ENCODE results near the gene MAP3K5. TPM values are rescaled to one million over a fixed set of nuclear protein-coding genes. Genes with fewer than 3 reads are reported as not detected.

Gene MAP3K5
- total and polyA plus RNA-seq, 2 of the 8 experiments (the other 6 are each of a cell fraction or from before 2014, with no cell fraction given) = 0.63 to 2.6 TPM

DNA sequence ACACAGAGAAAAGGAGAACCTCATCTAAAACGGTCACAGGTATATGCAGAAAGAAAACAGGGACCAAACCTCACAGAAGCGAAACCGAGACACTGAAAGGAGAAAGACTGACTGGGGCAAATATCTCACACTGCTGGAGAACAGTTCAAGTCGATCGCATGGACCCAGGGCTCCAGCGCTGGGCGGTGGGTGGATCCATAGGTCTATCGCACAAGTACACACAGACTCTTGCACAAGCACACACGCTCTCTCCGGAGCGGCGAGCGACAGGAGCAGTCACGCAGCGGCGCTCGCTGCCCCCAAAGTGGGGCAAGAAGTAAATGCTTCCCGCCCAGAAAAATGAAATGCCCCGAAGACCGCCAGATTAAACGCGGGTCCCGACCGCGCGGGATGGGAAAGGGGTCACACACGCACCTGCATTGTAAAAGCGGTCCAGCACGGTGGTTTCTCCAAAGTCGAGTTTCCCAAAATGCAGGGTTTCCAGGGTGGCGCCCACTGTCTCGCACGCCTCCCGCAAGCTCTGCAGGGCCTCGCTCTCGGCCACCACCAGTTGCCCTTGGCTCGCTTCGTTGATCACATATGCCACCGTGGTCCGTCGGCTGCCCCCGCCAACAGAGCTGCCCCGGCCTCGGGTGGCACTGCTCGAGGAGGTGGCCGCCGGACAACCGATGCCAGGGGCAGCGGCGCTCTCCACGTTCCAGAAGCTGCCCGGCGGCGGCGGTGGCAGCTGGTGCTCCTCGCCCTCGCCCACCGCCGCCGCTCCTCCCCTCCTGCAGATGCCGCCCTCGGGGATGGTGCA, 782 bp downstream of the MAP3K5 start:
- Histone ChIP-seq H3K27me3 (replicated peaks in 1 of 4; ENCODE audit: control insufficient read depth in 3 of 4, extremely low read depth in 1 of 4, insufficient read depth in 3 of 4, low read length in 3 of 4) (peaks cover 8 to 31% (median 19%) of the 10 kb centered on the region in 4 experiments; a peak in 6 of 7 replicates), H3K79me2 (ENCODE audit: control insufficient read depth in 1 of 2, insufficient read depth in 2 of 2, low read length in 2 of 2) (no peaks in the 10 kb centered on the region), H4K91ac (replicated peaks; ENCODE audit: insufficient read length, low read length) (no peak overlapping the region), H3K18ac (ENCODE audit: extremely low read depth, low read length) (no peak overlapping the region; the same call in none of the 2 replicates), H2BK15ac (ENCODE audit: low read length) (no peak overlapping the region), H3K4me3 (ENCODE audit: extremely low read depth in 1 of 4, insufficient read depth in 2 of 4, low read depth in 3 of 4, low read length in 4 of 4) (peak overlapping the region; percentile 42 to 78 (median 70)), H2BK20ac (ENCODE audit: low read length) (no peak overlapping the region), H4K20me1 (replicated peaks in 1 of 2; ENCODE audit: control insufficient read depth in 1 of 2, insufficient read depth in 2 of 2, low read length in 2 of 2) (peaks cover 0 to 5% of the 10 kb centered on the region in 2 experiments), H2AFZ (ENCODE audit: low read length) (peak overlapping the region; percentile 35), H3K23me2 (ENCODE audit: low read depth, low read length) (peaks cover 12% of the 10 kb centered on the region; the same call in 1 of the 2 replicates), H3K9me3 (ENCODE audit: insufficient read depth in 2 of 2, low read depth in 1 of 2, low read length in 1 of 2) (no peaks in the 10 kb centered on the region), H4K5ac (ENCODE audit: insufficient read length, low read depth, low read length) (no peak overlapping the region), H3K56ac (replicated peaks; ENCODE audit: insufficient read length, low read depth, low read length) (no peak overlapping the region), H3K36me3 (ENCODE audit: control insufficient read depth in 2 of 4, insufficient read depth in 4 of 4, low read length in 3 of 4) (no peaks in the 10 kb centered on the region), H2BK12ac (ENCODE audit: low read depth, low read length) (no peak overlapping the region), H3K9ac (replicated peaks in 1 of 4; ENCODE audit: extremely low read depth in 1 of 4, low read depth in 3 of 4, low read length in 3 of 4) (peak overlapping the region in 1 of 4 experiments; percentile 35; a peak in 1 of 7 replicates), H3K23ac (ENCODE audit: insufficient read length) (no peak overlapping the region), H2BK120ac (replicated peaks; ENCODE audit: low read depth, low read length) (no peak overlapping the region), H3K27ac (ENCODE audit: low read depth, low read length) (no peak overlapping the region), H3K4me2 (ENCODE audit: insufficient read depth in 1 of 2, low read depth in 2 of 2, low read length in 2 of 2) (peak overlapping the region; percentile 71 to 90), H3K14ac (ENCODE audit: insufficient read length) (no peak overlapping the region), H3K4ac (replicated peaks; ENCODE audit: insufficient read length, low read depth, low read length) (no peak overlapping the region), H2AK5ac (ENCODE audit: low read depth, low read length) (no peak overlapping the region), H3K79me1 (ENCODE audit: low read depth, low read length) (no peaks in the 10 kb centered on the region), H3K4me1 (replicated peaks in 1 of 4; ENCODE audit: control insufficient read depth in 3 of 4, insufficient read depth in 4 of 4, low read length in 3 of 4) (0 out of 7 replicates have a peak, but pooled peaks cover 0 to 9% (median 1%) of the 10 kb centered on the region in 4 experiments), H2BK5ac (ENCODE audit: low read depth, low read length) (no peak overlapping the region), H4K8ac (ENCODE audit: extremely low read depth, insufficient read depth, low read length) (no peak overlapping the region)
- FAIRE-seq = no peak
- ChIA-PET POLR2A (ENCODE audit: partially characterized antibody) (interaction anchor here (1.0 to 1.7 kb wide), 6 partner anchors 26 to 502 kb away, joined by 3 to 7 read pairs (median 4); partner anchors contain the start of genes BCLAF1 and PEX7), CTCF (ENCODE audit: partially characterized antibody) (interaction anchor here (0.6 to 4.7 kb wide), 50 partner anchors 10 to 247 kb away, joined by 3 to 99 read pairs (median 4); no protein-coding TSS in a partner anchor)
- no peak for DNase-seq (ENCODE audit: low read depth in 1 of 2, low spot score in 2 of 2)
- 4% methylated on average over 57 of the region's 62 CpGs; no CpG with 5 or more reads in 1 of the 2 experiments for WGBS, 2 experiments (ENCODE audit: extremely low coverage in 1 of 2, insufficient coverage in 1 of 2, insufficient read length in 1 of 2, insufficient replicate concordance in 2 of 2, low coverage in 1 of 2, low lambda C conversion rate in 2 of 2, missing lambda C conversion rate in 1 of 2)
- TF ChIP-seq, protein P1, sequence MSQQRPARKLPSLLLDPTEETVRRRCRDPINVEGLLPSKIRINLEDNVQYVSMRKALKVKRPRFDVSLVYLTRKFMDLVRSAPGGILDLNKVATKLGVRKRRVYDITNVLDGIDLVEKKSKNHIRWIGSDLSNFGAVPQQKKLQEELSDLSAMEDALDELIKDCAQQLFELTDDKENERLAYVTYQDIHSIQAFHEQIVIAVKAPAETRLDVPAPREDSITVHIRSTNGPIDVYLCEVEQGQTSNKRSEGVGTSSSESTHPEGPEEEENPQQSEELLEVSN (IDR thresholded peaks at IDR 0.05) = no peak
- peak; percentile 95 for TF ChIP-seq SUZ12 (IDR thresholded peaks at IDR 0.05; ENCODE audit: low read length)
- no peak for TF ChIP-seq USF2 (IDR thresholded peaks at IDR 0.05; ENCODE audit: low read length)
- TF ChIP-seq BRCA1 (IDR thresholded peaks at IDR 0.05; ENCODE audit: low read depth, low read length) = no peak
- TF ChIP-seq TEAD4 (IDR thresholded peaks at IDR 0.05; ENCODE audit: low read depth, low read length) = no peak
- no peak for TF ChIP-seq CBX8 (IDR thresholded peaks at IDR 0.05; ENCODE audit: borderline replicate concordance, low read depth, low read length)
- TF ChIP-seq, protein P2, sequence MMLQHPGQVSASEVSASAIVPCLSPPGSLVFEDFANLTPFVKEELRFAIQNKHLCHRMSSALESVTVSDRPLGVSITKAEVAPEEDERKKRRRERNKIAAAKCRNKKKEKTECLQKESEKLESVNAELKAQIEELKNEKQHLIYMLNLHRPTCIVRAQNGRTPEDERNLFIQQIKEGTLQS (IDR thresholded peaks at IDR 0.05; ENCODE audit: insufficient read depth, low read depth, low read length) = no peak
- no peak for TF ChIP-seq TBP (IDR thresholded peaks at IDR 0.05; ENCODE audit: low read depth, low read length)
- no peak for TF ChIP-seq POU5F1 (IDR thresholded peaks at IDR 0.05; ENCODE audit: low read depth, low read length)

All from H1 (cell line).